ENCODE measurements around the gene CPLANE2. TPM values are rescaled to one million over a fixed set of nuclear protein-coding genes. Genes with fewer than 3 reads are reported as not detected.

CPLANE2 gene
- total RNA-seq, 1 donor from 2014 or later, result 12.3 TPM

- H3K27ac Mint-ChIP-seq (ENCODE audit: unreplicated experiment), result no peak overlapping the region
- no peak overlapping the region for H3K4me3 Mint-ChIP-seq (ENCODE audit: unreplicated experiment)
- no peak for TF ChIP-seq CTCF (IDR thresholded peaks at IDR 0.05)
- no peak for DNase-seq (ENCODE audit: low spot score)
- H3K27me3 Mint-ChIP-seq (ENCODE audit: low read depth), result no peaks in the 10 kb centered on the region
- peaks cover 4% of the 10 kb centered on the region for H3K36me3 Mint-ChIP-seq (ENCODE audit: low read depth)
- H3K4me1 Mint-ChIP-seq (ENCODE audit: low read depth), result peaks cover 9% of the 10 kb centered on the region
- H3K9me3 Mint-ChIP-seq (ENCODE audit: low read depth), result no peaks in the 10 kb centered on the region
These were observed 38.6 kb upstream of the CPLANE2 start for GRCh38 chr1:16275591-16275990.

DNA sequence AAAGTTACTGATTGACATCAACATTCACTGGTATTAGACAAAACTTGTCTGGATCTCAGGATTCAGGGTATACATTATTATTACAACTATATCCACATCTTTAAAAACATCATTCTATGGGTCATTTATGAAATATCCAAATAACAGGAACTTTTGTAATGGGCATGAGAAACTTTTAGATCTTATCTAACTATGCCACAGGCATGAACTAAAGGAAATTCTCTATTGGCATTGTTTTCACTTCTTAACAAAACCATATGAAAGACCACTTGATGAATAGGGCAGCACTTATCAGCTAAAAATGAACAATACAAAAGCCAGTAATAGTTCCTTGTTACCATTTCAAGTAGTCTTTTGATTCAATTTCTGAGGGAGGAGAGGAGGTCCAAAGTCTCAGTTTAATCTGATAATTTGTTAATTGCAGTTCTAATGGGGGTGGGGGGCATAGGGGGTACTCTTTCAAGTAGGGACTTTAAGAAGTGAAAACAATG, 30.8 kb upstream of the CPLANE2 start:
- no peak for DNase-seq (ENCODE audit: low spot score)
- no peak for TF ChIP-seq CTCF (IDR thresholded peaks at IDR 0.05)
- H3K27ac Mint-ChIP-seq (ENCODE audit: unreplicated experiment), result no peak overlapping the region
- no peaks in the 10 kb centered on the region for H3K9me3 Mint-ChIP-seq (ENCODE audit: low read depth)
- peaks cover 26% of the 10 kb centered on the region for H3K4me1 Mint-ChIP-seq (ENCODE audit: low read depth)
- peaks cover 3% of the 10 kb centered on the region for H3K36me3 Mint-ChIP-seq (ENCODE audit: low read depth)
- H3K4me3 Mint-ChIP-seq (ENCODE audit: unreplicated experiment), result no peak overlapping the region
- no peaks in the 10 kb centered on the region for H3K27me3 Mint-ChIP-seq (ENCODE audit: low read depth)

- Mint-ChIP-seq H3K27ac (ENCODE audit: unreplicated experiment) (peak overlapping the region; percentile 55), H3K4me1 (ENCODE audit: low read depth) (peaks cover 26% of the 10 kb centered on the region), H3K36me3 (ENCODE audit: low read depth) (peaks cover 2% of the 10 kb centered on the region), H3K9me3 (ENCODE audit: low read depth) (no peaks in the 10 kb centered on the region), H3K4me3 (ENCODE audit: unreplicated experiment) (no peak overlapping the region), H3K27me3 (ENCODE audit: low read depth) (no peaks in the 10 kb centered on the region)
- no peak for DNase-seq (ENCODE audit: low spot score)
- TF ChIP-seq CTCF (IDR thresholded peaks at IDR 0.05), result no peak
These were observed 29.6 kb upstream of the CPLANE2 start for GRCh38 chr1:16266411-16267118.

DNA sequence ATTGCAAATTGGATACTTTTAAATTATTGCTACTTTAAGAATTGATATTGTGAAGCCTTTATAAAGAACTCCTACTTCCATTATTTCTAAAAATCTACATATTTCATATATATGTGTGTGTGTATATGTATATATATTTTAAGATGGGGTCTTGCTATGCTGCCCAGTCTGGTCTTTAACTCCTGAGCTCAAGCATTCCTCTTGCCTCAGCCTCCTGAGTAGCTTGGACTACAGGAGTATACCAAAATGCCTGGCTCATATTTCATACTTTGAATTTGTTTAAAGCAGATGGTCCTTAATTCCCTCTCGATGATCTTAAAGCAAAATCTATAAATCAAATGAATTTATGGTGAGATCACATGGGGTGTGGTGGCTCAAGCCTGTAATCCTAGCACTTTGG, 25.1 kb upstream of the CPLANE2 start:
- Mint-ChIP-seq H3K36me3 (ENCODE audit: low read depth) (no peaks in the 10 kb centered on the region), H3K9me3 (ENCODE audit: low read depth) (no peaks in the 10 kb centered on the region), H3K27me3 (ENCODE audit: low read depth) (no peaks in the 10 kb centered on the region), H3K4me1 (ENCODE audit: low read depth) (peaks cover 21% of the 10 kb centered on the region), H3K27ac (ENCODE audit: unreplicated experiment) (no peak overlapping the region), H3K4me3 (ENCODE audit: unreplicated experiment) (no peak overlapping the region)
- TF ChIP-seq CTCF (IDR thresholded peaks at IDR 0.05), result no peak
- no peak for DNase-seq (ENCODE audit: low spot score)

GRCh38 chr1:16260814-16261213, 23.8 kb upstream of the CPLANE2 start:
- Mint-ChIP-seq H3K4me3 (ENCODE audit: unreplicated experiment) (no peak overlapping the region), H3K9me3 (ENCODE audit: low read depth) (no peaks in the 10 kb centered on the region), H3K36me3 (ENCODE audit: low read depth) (peaks cover 3% of the 10 kb centered on the region), H3K4me1 (ENCODE audit: low read depth) (peaks cover 16% of the 10 kb centered on the region), H3K27me3 (ENCODE audit: low read depth) (no peaks in the 10 kb centered on the region), H3K27ac (ENCODE audit: unreplicated experiment) (peak overlapping the region; percentile 49)
- no peak for TF ChIP-seq CTCF (IDR thresholded peaks at IDR 0.05)
- DNase-seq (ENCODE audit: low spot score), result no peak

Data from chondrocyte (in vitro differentiated cells).